NCI-H146 treated with DMSO at 0.1 percent for 48 hours (cell line): ENCODE measurements around the gene TSC22D2.

Experiments used
- DNase-seq: peaks from one replicate; lab custom pipeline; 2025; ENCODE audit not compliant: unreplicated experiment; lab: John Stamatoyannopoulos, UW

TSC22D2 gene

GRCh38 chr3:150411106-150411460 lies 3.0 kb downstream of the TSC22D2 start:
- no peak for DNase-seq

- DNase-seq, result no peak
Observed at GRCh38 chr3:150411546-150411945, 3.4 kb downstream of the TSC22D2 start.

GRCh38 chr3:150411976-150412375 lies 3.9 kb downstream of the TSC22D2 start:
- no peak for DNase-seq

- peak; percentile 30 for DNase-seq
Observed at GRCh38 chr3:150412561-150413231, 4.6 kb downstream of the TSC22D2 start.

- no peak for DNase-seq
Observed at GRCh38 chr3:150414258-150414657, 6.2 kb downstream of the TSC22D2 start.

- DNase-seq, result no peak
Observed at GRCh38 chr3:150414959-150415358, 6.9 kb downstream of the TSC22D2 start.

- no peak for DNase-seq
Observed at GRCh38 chr3:150419076-150419868, 11.2 kb downstream of the TSC22D2 start.

- DNase-seq, result no peak
Observed at GRCh38 chr3:150419959-150420358, 11.9 kb downstream of the TSC22D2 start.

- no peak for DNase-seq
Observed at GRCh38 chr3:150421256-150421655, 13.2 kb downstream of the TSC22D2 start.

GRCh38 chr3:150421799-150422548 lies 13.9 kb downstream of the TSC22D2 start:
- no peak for DNase-seq

GRCh38 chr3:150422907-150423306 lies 14.8 kb downstream of the TSC22D2 start:
- DNase-seq, result no peak

GRCh38 chr3:150423761-150424160 lies 15.7 kb downstream of the TSC22D2 start:
- DNase-seq, result no peak

- no peak for DNase-seq
Observed at GRCh38 chr3:150426292-150426691, 18.2 kb downstream of the TSC22D2 start.

GRCh38 chr3:150428562-150428961 lies 20.5 kb downstream of the TSC22D2 start:
- no peak for DNase-seq

- DNase-seq, result no peak
Observed at GRCh38 chr3:150429767-150430671, 21.9 kb downstream of the TSC22D2 start.

- DNase-seq, result no peak
Observed at GRCh38 chr3:150433347-150433746, 25.2 kb downstream of the TSC22D2 start.

- DNase-seq, result no peak
Observed at GRCh38 chr3:150434234-150434633, 26.1 kb downstream of the TSC22D2 start.

- DNase-seq, result no peak
Observed at GRCh38 chr3:150436161-150436560, 28.1 kb downstream of the TSC22D2 start.

GRCh38 chr3:150439657-150440056 lies 31.6 kb downstream of the TSC22D2 start:
- no peak for DNase-seq

- no peak for DNase-seq
Observed at GRCh38 chr3:150443331-150443741, 35.2 kb downstream of the TSC22D2 start.

GRCh38 chr3:150444371-150444770 lies 36.3 kb downstream of the TSC22D2 start:
- DNase-seq, result no peak
